CD4-positive, alpha-beta T cell treated with Interleukin-1 beta for 1 hour (primary cell): ENCODE data around the gene SPIRE1.
A peak's percentile ranks its signal among the peaks of the same experiment; 100 is the strongest.

Source experiments
- DNase-seq, 2 donors: peaks; one replicate each; pipeline ENCODE4 v3.0.0-alpha.2; 2020 to 2022

Gene SPIRE1

DNA sequence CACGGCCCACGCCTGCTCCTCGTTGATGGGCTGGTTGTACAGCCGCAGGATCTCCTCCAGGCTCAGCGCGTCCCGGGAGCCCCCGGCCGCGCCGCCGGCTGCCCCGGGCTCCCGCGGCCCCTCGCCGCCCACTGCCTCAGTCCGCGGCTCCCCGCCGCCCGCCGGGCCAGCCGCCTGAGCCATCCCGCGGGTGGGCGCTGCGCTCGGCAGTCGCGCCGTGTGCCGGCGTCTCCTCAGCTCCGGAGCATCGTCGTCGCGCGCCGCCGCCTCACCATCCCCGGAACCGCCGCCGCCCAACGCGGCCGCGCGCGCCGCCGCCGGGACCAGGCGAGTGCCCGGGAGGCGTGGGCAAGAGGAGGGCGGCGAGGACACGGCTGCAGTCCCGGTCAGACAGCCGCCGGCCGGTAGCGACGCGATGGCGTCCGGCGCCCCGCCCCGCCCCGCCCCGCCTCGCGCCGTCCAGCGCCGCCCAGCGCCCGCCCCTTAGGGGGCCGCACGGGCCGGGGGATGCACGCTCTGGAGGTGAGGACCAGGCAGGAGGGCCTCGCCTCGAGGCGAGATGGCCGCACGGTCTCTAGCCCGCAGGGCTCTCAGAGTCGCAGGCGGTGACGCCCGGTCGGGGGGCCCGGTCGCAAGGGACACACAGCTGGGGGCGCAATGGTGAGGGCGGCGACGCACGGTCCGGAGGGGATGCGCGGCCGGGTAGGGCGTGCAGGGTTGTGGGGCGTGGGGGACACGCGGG is at the start of gene SPIRE1:
Gene SPIRE1 (minus strand): TSS at position 424 of the 742 bp plus-strand sequence. CDS start 241 bp downstream, at position 183.
- peak; percentile 47 for DNase-seq

GRCh38 chr18:12703664-12704063 is 45.8 kb upstream of the SPIRE1 start:
- no peak for DNase-seq

GRCh38 chr18:12703096-12703567 is 45.2 kb upstream of the SPIRE1 start:
- DNase-seq = no peak

DNA sequence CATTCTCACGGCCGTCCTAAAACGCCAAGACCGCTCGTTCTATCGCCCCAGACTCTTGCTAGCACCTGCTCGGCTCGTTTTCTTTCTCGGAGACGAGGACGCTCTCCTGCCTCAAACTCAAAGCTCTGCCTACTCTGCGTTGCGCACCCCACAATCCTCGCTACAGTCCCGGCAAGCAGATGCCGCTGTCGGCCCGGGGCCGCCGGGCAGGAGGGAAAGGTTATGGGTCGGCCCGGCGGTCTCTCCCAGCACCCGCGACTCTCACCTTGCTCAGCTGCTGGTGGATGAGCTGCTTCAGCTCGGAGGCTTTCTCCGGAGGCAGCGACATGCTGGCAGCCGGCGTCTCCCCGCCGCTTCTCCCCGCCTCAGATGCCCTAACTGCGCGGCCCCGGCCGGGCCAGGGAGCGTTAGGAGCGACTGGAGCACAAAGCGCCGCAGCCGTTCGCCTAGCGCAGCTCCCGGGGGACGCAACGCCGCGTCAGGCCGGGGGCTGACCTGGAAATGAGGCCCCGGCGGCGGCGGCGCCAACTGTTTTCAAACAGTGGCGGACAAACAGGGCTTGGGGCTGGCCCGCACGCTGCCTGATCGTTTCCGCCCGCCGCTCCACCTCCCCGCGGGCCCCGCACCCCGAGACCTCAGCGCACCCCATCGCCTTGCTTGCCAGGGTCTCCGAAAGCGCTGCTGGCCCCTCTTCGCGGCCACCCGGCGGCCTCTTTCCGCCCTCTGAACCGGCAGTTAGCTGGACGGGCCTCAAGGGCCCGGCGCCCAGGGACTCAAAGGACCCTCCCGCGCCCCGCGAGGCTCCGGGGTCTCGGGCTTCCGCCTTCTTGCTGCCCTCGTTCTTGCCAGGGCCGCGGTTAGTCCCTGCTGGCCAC is 44.6 kb upstream of the SPIRE1 start, which contains the start of the genes CEP76 and PSMG2:
Gene CEP76 (minus strand): TSS at position 503 of the 875 bp plus-strand sequence. CDS start 175 bp downstream, at position 328.
Gene PSMG2 (plus strand): TSS at position 822 of the 875 bp plus-strand sequence. CDS start 66 bp downstream, outside the sequence.
- peak; percentile 85 to 87 for DNase-seq

DNA sequence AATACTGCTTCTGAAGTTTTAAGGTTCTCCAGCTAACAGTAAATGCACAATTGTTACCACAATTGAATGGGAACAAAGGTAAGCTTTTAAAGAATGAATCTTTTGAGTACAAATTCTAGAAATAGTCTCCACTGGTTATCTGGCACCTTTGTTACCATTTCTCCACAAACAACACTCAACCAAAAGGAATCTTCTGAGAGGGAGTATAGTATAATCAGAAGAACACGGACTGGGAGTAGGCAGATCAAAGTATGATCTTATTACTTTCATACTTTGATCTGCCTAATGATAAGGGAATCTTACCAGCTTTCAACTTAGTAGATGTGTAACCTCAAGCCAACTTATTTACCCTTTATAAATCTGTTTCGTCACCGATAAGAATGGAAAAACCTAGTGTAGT is 43.3 kb upstream of the SPIRE1 start:
- peak in 1 of 2 donors; percentile 21 for DNase-seq

DNA sequence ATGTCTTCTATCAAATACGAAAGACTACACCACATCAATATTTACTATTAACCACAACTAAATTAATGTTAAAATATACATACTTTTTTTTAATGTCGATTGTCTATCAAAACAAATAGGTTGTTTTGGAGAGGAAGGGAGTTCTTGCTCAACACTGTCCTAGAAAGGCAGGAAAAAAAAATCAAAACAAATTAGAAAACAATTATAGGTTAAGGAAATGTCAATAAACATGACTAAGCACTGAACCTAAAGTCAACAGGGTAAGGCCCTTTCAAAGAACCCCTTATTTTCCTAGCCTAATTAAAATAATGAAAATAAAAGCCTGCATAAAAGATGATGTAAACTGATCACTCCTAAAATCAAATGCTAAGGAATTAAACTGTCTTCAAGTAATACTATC is 41.8 kb upstream of the SPIRE1 start:
- no peak for DNase-seq

DNA sequence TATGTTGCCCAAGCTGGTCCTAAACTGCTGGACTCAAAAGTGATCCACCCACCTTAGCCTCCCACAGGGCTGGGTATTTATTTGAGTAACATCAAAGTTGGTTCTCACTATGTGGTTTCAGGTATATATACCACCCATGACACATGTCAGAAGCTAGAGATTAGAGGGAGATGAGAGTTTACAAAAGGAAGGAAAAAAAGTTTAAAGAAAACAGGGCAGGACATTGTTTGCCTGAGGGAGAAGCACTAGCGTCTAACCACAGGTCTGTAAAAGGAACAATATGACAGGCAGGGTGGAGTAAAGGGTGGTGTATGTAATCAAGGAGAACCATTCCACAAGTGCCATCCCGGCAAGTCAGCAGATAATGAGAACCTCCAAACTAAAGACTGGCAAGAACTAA is 36.1 kb upstream of the SPIRE1 start:
- DNase-seq = no peak

- DNase-seq = no peak
These were observed 34.3 kb upstream of the SPIRE1 start for GRCh38 chr18:12692206-12692605.

DNA sequence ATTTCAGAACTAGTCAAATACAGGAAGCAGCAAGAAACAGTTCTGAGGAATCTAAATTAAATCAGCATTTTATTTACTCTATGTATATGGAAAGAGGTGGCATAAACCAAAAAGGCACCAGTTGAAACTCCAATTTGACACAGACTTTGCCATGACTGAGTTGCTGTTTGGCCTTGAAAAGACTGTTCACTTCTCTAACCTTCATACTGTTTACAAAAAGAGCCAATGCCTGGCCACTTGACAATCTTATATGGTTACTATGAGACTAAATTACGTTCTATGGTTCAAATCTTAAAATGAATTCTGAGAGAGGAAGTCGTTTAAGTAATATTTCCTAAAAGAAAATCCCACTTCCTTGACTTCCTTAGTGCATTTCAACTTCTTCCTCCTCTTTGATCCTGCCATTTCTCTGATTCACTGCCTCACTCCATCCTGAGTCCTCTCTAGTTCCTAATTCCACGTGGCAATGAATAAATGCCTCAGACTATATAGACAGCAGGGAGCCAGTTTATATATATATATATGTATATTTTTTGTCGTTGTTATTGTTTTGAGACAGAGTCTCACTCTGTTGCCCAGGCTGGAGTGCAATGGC is 31.4 kb upstream of the SPIRE1 start:
- no peak for DNase-seq

GRCh38 chr18:12686100-12686499 is 28.2 kb upstream of the SPIRE1 start:
- no peak for DNase-seq

GRCh38 chr18:12679183-12679786 is 21.4 kb upstream of the SPIRE1 start:
- DNase-seq = no peak

GRCh38 chr18:12668041-12668440 is 10.1 kb upstream of the SPIRE1 start:
- no peak for DNase-seq

DNA sequence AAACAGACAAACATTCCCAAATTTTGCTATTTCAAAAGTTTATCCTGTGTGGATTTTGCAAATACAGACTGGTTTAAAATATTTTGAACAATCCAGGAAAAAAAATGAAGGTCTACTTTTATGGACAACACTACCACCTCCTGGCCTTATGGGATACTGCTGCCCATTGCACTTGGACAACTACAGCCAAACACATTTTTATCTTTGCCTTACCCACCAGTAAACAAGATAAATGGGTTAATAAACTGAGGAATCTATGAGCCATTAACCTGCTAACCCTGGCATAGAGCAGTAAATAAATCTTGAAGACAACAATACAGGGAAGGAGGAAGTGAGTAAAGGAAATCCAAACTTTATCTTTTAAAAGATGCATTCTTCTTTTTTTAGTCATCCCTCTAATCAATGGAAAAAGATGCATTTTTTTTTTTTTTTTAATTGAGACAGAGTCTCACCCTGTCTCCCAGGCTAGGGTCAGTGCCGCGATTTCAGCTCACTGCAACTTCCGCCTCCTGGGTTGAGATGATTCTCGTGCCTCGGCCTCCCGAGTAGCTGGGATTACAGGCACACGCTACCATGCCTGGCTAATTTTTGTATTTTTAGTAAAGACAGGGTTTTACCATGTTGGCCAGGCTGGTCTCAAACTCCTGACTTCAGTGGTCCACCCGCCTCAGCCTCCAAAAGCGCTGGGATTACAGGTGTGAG is 2.1 kb upstream of the SPIRE1 start:
- peak; percentile 20 to 54 for DNase-seq

- peak; percentile 14 to 29 for DNase-seq
These were observed 675 bp upstream of the SPIRE1 start for GRCh38 chr18:12658426-12659138.

GRCh38 chr18:12656938-12657683 is 796 bp downstream of the SPIRE1 start:
- peak in 1 of 2 donors; percentile 4 for DNase-seq

DNA sequence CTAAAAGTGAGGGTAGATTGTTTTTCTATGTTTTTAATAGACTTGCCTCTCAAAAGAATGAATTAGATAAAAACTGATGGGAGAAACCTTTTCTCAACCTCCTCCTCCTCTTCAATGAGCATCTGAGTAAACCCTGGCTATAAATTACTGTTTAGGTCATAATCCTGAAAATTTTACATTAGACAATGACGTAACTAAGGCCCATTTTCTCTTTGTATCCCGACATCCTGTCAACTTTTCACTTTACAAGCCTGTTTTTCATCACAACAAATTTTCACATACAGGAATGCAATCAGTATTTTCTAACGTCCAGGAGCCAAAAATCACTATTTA is 1.3 kb downstream of the SPIRE1 start:
- DNase-seq = no peak

DNA sequence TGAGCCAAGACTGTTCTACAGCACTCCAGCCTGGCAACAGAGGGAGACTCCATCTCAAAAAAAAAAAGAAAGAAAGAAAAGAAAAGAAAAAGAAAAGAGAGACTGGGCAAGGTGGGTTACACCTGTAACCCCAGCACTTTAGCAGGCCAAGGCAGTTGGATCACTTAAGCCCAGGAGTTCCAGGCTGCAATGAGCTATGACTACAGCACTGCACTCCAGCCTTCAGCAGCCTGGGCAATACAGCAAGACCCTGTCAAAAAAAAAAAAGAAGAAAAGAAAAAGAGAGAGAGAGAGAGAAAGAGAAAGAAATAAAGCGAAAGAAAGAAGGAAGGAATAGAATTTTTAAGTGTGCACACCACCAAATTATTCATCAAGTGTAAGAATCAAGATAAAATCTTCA is 2.9 kb downstream of the SPIRE1 start:
- no peak for DNase-seq

DNA sequence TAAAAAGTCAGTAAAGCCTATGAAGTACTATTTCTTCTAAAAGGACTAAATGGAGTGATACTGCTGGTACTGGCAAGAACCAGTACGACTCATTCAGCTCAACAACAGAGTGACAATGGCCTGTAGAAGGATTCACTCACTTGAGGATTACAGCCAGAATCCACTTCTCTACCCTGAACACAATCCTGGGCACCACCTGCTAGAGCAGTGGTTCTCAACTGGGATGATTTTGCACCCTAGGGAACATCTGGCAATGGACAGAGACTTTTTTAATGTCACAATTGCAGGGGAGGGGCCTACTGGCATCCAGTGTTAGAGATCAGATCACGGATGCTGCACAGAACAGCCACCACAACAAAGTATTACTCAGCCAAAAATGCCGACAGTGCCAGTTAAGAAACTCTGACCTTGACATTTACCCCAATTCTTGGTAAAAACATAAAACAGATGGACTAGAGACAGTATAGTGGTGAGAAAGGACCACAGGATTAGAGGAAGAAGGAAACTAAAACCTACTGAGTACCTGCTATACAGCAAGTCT is 5.0 kb downstream of the SPIRE1 start:
- DNase-seq = no peak

GRCh38 chr18:12651651-12652050 is 6.3 kb downstream of the SPIRE1 start:
- no peak for DNase-seq

DNA sequence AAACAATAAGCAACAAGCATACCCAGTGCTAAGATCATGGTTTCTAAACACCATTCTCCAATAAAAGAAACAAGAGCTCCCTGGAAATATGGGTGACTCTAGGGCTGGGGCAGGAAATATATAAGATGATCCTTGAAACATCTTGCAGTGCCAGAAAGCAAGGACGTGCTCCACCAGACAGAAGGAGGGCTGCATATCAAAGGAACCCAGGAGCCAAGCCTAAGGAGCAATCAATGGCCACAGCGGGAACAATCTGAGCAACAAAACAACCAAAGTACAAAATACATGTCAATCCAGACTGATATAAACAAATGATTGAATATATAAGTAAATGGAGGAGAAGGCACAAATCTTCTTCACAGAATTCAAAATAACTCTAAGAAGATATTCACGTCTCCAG is 10.1 kb downstream of the SPIRE1 start:
- DNase-seq = no peak
